Activated CD4-positive, alpha-beta memory T cell treated with anti-CD3 and anti-CD28 coated beads for 36 hours (primary cell): ENCODE data around the gene CTNNA2. TPM values are rescaled to one million over a fixed set of nuclear protein-coding genes. Genes with fewer than 3 reads are reported as not detected.

Experiments
- CTCF ChIA-PET: fragments of 350-600 bp; sonication (Branson Sonifier 250); formaldehyde crosslinking; loops from one replicate; lab custom pipeline; 2021; ENCODE audit warnings: antibody characterized with exemption, inconsistent platforms; lab: Charles Lee
- POLR2A ChIA-PET: fragments of 350-600 bp; sonication (Branson Sonifier 250); formaldehyde crosslinking; loops from one replicate; lab custom pipeline; 2021; ENCODE audit warnings: antibody characterized with exemption; lab: Charles Lee
- DNase-seq: peaks from one replicate; pipeline ENCODE4 v3.0.0-alpha.2; 2020
- H3K27ac Mint-ChIP-seq: one replicate; pipeline ENCODE4 v1.8.0; 2021; ENCODE audit warnings: mixed read lengths
- H3K27me3 Mint-ChIP-seq: one replicate; pipeline ENCODE4 v1.8.0; 2021; ENCODE audit warnings: mixed read lengths
- H3K36me3 Mint-ChIP-seq: one replicate; pipeline ENCODE4 v1.8.0; 2021; ENCODE audit warnings: mixed read lengths
- H3K4me1 Mint-ChIP-seq: one replicate; pipeline ENCODE4 v1.8.0; 2021; ENCODE audit warnings: low read depth, mixed read lengths
- H3K4me3 Mint-ChIP-seq: one replicate; pipeline ENCODE4 v1.8.0; 2021; ENCODE audit warnings: mild to moderate bottlenecking, mixed read lengths
- H3K9me3 Mint-ChIP-seq: one replicate; pipeline ENCODE4 v1.8.0; 2021; ENCODE audit warnings: mixed read lengths
- intact Hi-C: fragments of 100-400 bp; cut with micrococcal nuclease; formaldehyde crosslinking; loops from one replicate; pipeline ENCODE4 v1.15.1; 2023
- total RNA-seq, 2 experiments: library from RNA; stranded (reverse); gene quantifications; one replicate each; pipeline ENCODE4 v1.2.3, GENCODE V29; 2021

Gene CTNNA2
- total RNA-seq, 2 experiments from 2014 or later = not detected

DNA sequence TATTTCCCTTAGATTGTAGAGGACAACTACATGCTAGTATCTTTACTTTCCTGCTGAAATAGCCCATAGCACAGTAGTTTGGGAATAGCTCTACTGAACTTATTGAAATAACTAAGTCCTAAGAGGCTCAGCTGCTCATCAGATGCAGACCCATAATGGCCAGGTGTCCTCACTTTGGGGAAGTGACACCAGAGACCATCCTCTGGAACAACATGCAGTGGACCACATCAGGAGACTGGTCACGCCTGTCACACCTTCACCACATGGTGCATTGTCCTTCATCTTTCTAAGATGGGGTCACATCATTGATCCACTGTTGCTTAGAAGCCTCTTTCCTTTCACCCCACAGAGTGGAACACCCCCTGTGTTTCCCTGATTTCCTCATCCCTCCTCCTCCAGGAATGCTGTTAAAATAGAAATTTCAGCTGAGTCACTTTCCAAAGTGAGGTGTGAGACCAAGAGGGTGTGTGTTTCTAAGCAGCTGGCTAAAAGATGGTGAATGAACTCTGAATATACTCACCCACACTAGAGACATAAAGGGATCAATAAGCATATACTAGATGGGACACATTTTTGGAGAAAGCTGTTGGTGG lies 1006.9 kb downstream of the CTNNA2 start:
- H3K27me3 Mint-ChIP-seq = no peaks in the 10 kb centered on the region
- intact Hi-C loops = no loop called here
- H3K36me3 Mint-ChIP-seq = no peaks in the 10 kb centered on the region
- H3K9me3 Mint-ChIP-seq = peaks cover 8% of the 10 kb centered on the region
- ChIA-PET CTCF (no interaction called here), POLR2A (no interaction called here)
- H3K4me3 Mint-ChIP-seq = no peak overlapping the region
- DNase-seq = no peak
- H3K4me1 Mint-ChIP-seq = no peaks in the 10 kb centered on the region
- no peak overlapping the region for H3K27ac Mint-ChIP-seq

DNA sequence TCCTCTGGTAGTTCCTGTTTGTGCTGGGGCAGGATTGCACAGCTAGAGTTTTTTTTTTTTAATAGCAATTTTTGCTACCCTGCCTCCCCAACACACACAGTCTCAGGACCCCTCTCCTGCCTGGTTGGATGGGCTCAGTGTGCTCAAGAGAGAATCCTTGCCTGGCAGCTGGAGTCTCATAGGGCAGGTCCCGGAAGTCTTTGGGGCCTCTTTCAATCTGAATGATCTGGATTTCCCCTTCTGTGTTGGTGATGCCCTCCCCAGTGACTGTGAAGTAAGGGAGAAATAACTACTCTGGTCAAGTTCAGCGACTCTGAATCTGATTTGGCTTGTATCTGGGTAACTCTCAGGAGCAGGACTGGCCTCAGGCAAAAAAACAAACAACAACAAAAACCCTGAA lies 1012.3 kb downstream of the CTNNA2 start:
- ChIA-PET POLR2A (no interaction called here), CTCF (no interaction called here)
- H3K36me3 Mint-ChIP-seq = no peaks in the 10 kb centered on the region
- intact Hi-C loops = no loop called here
- no peak overlapping the region for H3K4me3 Mint-ChIP-seq
- no peak overlapping the region for H3K27ac Mint-ChIP-seq
- peaks cover 6% of the 10 kb centered on the region for H3K9me3 Mint-ChIP-seq
- no peak for DNase-seq
- H3K4me1 Mint-ChIP-seq = no peaks in the 10 kb centered on the region
- no peaks in the 10 kb centered on the region for H3K27me3 Mint-ChIP-seq

DNA sequence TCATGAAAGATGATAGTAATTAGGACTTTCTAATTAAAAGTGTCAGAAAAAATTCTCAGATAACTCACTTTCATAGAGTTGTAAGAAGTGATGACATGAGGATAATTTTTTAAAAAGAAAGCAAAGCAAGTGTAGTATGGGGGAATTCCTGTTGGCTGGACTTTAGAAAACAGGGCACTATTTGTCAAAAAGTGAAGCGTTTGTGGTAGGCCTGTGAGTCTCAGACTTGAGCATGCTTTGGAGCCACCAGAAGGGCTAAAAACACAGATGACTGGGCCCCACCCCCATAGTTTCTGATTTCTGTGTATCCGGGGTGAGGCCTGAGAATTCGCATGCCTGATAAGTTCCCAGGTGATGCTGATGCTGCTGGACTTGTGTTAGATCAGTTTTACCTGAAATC lies 1014.3 kb downstream of the CTNNA2 start:
- intact Hi-C loops = no loop called here
- no peaks in the 10 kb centered on the region for H3K36me3 Mint-ChIP-seq
- DNase-seq = no peak
- POLR2A ChIA-PET = no interaction called here
- H3K4me3 Mint-ChIP-seq = no peak overlapping the region
- peaks cover 12% of the 10 kb centered on the region for H3K9me3 Mint-ChIP-seq
- no peaks in the 10 kb centered on the region for H3K4me1 Mint-ChIP-seq
- no peaks in the 10 kb centered on the region for H3K27me3 Mint-ChIP-seq
- CTCF ChIA-PET = no interaction called here
- H3K27ac Mint-ChIP-seq = no peak overlapping the region

DNA sequence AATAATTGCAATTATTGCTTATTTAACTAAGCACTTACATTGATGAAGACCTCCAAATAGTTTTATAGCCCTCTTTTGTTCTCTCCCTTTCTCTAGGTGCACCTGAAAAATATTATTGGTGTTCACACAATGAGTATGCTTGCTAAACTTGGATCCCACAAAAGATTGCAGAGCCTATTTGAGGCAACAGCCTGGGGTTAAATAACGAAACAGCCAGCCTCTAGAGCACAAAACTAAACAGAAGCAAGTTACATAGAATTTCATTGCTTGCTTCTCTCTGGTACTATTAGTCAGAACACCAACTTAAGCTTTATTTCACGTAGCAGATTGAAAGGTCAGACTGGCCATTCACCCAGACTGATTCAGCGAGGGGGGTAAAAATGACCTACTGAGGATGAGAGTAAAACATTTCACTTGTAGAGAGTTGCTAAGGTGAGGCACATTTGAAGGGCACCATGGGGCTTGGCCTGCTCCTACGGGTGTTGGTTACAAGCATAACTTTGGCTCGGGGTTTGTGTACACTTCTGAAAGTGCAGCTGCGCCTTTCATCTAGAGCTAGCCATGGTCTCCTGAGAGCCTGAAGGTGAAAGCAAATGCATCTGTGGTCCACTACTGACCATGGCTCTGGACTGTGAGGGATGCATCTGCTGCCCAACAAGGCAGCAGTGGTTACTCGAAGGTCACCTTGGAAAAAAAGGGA lies 1016.8 kb downstream of the CTNNA2 start:
- no peaks in the 10 kb centered on the region for H3K36me3 Mint-ChIP-seq
- H3K9me3 Mint-ChIP-seq = peaks cover 15% of the 10 kb centered on the region
- H3K4me1 Mint-ChIP-seq = no peaks in the 10 kb centered on the region
- DNase-seq = no peak
- H3K27ac Mint-ChIP-seq = no peak overlapping the region
- H3K4me3 Mint-ChIP-seq = no peak overlapping the region
- ChIA-PET CTCF (no interaction called here), POLR2A (no interaction called here)
- H3K27me3 Mint-ChIP-seq = no peaks in the 10 kb centered on the region
- intact Hi-C loops = no loop called here

DNA sequence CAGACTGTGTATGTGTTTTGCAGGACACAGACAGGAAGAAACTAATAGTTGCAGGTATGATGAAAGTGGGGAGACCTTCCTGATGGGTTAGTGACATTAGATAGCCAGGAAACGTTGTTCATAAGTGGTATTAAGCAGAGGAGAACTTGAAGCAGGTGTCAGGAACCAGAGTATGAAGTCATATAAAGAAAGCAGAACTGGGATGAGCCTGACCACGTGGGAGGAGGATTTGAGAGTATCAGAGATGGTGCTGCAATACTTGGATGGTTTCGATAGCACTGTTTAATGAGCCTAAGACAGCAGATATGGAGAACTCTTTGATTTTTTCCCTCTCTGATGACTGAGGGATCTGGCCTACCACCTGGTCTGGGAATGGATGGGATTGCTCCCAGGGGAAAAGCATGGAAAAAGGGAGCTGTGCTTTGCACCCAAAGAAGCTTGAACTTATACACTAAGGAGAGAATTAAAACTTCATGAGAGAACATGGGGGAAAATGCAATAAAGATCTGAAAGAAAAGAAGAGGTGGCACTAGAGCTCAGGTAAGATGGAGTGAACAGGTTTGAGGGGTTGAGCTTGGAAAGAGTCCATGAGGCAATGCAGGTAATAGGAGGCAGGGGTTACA lies 1017.7 kb downstream of the CTNNA2 start:
- H3K4me1 Mint-ChIP-seq = no peaks in the 10 kb centered on the region
- no peaks in the 10 kb centered on the region for H3K27me3 Mint-ChIP-seq
- no peaks in the 10 kb centered on the region for H3K36me3 Mint-ChIP-seq
- DNase-seq = no peak
- ChIA-PET CTCF (no interaction called here), POLR2A (no interaction called here)
- H3K4me3 Mint-ChIP-seq = no peak overlapping the region
- no peak overlapping the region for H3K27ac Mint-ChIP-seq
- peaks cover 12% of the 10 kb centered on the region for H3K9me3 Mint-ChIP-seq
- intact Hi-C loops = no loop called here

DNA sequence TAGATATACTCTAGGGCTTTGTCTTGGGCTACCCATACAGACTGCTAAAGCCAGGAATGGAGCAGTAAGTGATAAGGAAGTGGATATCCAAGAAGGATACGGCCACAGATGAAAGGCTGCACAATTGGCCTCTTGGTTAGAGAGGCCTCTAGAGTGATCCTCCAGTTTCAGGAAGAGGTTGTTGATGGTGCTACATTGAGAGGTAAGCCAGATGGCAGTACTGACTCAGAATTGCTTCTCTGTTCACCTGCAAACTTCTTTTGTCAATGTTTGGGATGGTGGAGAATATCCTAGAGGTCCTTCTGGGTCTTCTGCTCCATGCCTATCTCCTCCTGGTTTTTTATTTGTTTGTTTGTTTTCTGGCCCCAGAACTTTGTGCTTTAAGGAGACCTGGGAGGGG lies 1018.5 kb downstream of the CTNNA2 start:
- Mint-ChIP-seq H3K4me3 (no peak overlapping the region), H3K27ac (no peak overlapping the region), H3K36me3 (no peaks in the 10 kb centered on the region), H3K27me3 (no peaks in the 10 kb centered on the region), H3K4me1 (no peaks in the 10 kb centered on the region), H3K9me3 (peaks cover 12% of the 10 kb centered on the region)
- intact Hi-C loops = no loop called here
- POLR2A ChIA-PET = no interaction called here
- DNase-seq = no peak
- CTCF ChIA-PET = no interaction called here

DNA sequence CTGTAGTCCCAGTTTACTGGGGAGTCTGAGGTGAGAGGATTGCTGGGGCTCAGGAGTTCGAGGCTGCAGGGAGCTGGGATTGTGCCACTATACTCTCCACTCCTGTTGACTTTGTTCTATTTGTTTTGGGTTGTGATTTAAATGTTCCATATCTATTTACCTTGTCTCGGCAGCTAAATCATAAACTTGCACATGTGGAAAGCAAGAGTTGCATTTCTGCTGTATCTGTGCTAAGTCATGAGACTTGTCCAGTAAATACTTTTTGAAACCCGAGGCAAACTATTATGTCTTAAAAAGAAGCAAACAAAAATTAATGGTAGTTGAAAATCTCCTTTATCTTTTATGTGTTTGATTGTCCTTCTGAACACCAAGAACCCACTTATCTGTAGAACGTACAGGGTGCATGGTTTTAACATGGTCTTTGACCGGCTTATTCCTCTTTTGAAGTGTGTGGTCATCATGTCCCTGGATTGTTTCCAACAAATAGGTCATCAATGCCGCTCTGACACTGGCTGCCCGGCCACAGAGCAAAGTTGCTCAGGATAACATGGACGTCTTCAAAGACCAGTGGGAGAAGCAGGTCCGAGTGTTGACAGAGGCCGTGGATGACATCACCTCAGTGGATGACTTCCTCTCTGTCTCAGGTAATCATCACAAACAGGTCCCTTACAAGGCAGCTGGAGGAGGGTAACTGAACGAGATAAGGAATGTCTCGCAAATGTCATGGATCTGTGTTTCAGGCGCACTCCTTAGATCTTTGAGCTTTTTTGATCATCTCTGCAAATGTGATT lies 1032.8 kb downstream of the CTNNA2 start:
- DNase-seq = no peak
- no peaks in the 10 kb centered on the region for H3K27me3 Mint-ChIP-seq
- H3K9me3 Mint-ChIP-seq = peaks cover 25% of the 10 kb centered on the region
- H3K27ac Mint-ChIP-seq = no peak overlapping the region
- intact Hi-C loops = no loop called here
- no peaks in the 10 kb centered on the region for H3K36me3 Mint-ChIP-seq
- ChIA-PET CTCF (no interaction called here), POLR2A (no interaction called here)
- H3K4me3 Mint-ChIP-seq = no peak overlapping the region
- no peaks in the 10 kb centered on the region for H3K4me1 Mint-ChIP-seq

DNA sequence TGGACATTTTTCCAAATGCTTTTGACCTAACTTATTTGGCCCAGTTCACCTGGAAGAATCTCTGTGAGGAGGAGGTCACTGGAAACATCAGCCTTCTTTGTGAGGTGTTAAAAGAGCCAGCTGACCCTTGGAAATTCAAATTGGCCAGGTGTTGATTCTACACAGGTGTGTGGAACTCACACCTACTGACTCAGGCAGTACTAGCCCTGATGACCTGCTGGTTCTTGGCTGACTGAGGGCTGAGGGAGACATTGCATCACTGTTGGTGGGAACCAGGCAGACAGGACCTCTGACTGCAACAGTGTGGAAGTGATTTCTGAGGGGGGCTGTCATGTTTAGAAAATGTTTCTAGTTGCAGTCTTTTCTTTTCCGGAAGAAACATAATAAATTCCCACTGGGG lies 1033.9 kb downstream of the CTNNA2 start:
- no peaks in the 10 kb centered on the region for H3K36me3 Mint-ChIP-seq
- no peaks in the 10 kb centered on the region for H3K27me3 Mint-ChIP-seq
- no peak overlapping the region for H3K4me3 Mint-ChIP-seq
- ChIA-PET POLR2A (no interaction called here), CTCF (no interaction called here)
- intact Hi-C loops = no loop called here
- H3K9me3 Mint-ChIP-seq = peaks cover 28% of the 10 kb centered on the region
- H3K4me1 Mint-ChIP-seq = no peaks in the 10 kb centered on the region
- DNase-seq = no peak
- H3K27ac Mint-ChIP-seq = no peak overlapping the region

DNA sequence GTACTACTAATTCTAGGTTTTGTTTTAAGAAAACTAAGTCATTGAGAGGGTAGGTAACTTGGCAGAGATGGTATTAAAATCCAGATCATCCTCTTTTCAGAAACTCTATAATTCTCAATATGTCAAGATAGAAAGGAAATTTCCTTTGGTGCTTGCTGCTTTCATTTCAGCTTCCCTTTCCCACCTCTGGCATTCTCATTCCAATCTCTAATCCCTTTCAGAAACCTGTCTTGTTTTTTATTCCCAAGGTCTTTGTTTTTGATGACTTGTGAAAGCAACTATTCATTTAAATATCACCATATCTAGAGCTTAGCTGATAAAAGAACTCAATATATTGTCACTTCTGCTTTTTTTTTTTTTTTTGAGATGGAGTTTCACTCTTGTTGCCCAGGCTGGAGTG lies 1034.5 kb downstream of the CTNNA2 start:
- no peak overlapping the region for H3K4me3 Mint-ChIP-seq
- POLR2A ChIA-PET = no interaction called here
- H3K9me3 Mint-ChIP-seq = peaks cover 29% of the 10 kb centered on the region
- DNase-seq = no peak
- no peaks in the 10 kb centered on the region for H3K27me3 Mint-ChIP-seq
- no peaks in the 10 kb centered on the region for H3K36me3 Mint-ChIP-seq
- H3K4me1 Mint-ChIP-seq = no peaks in the 10 kb centered on the region
- CTCF ChIA-PET = no interaction called here
- no peak overlapping the region for H3K27ac Mint-ChIP-seq
- intact Hi-C loops = no loop called here

DNA sequence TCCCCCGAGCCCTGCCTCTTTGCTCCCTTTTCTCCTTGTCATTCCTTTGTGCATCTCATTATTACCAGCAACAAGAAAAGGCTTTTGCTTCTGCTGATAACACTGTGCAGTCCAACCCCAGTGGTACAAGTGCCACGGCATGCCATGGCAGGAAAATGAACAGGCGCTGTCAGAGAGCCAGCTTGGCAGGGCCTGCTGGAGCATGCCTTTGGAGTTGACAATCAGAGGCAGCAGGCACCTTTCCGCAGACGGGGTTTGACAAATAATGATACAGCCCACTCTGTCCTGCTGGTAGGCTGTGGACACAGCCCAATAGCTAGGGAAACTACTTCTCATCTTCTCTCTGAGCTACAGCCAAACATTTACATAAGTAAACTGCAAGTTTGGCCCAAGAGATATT lies 1035.6 kb downstream of the CTNNA2 start:
- Mint-ChIP-seq H3K9me3 (peaks cover 31% of the 10 kb centered on the region), H3K4me3 (no peak overlapping the region), H3K4me1 (no peaks in the 10 kb centered on the region), H3K27ac (no peak overlapping the region), H3K27me3 (no peaks in the 10 kb centered on the region), H3K36me3 (no peaks in the 10 kb centered on the region)
- DNase-seq = no peak
- intact Hi-C loops = no loop called here
- CTCF ChIA-PET = no interaction called here
- POLR2A ChIA-PET = no interaction called here

DNA sequence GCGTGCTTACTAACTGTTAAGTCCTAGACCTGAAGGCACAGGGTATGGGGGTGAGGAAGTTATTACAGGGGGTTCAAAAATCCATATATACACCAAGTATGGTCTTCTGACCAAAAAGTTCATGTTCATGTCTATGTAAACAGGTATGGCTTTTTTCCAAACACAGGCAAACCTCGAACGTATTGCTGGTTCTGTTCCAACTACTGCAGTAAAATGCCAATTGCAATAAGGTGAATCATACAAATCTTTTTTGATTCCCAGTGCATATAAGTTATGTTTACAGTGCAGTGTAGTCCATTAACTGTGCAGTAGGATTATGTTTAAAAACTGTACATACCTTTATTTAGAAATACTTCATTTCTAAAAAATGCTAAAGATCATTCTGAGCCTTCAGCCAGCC lies 1037.0 kb downstream of the CTNNA2 start:
- CTCF ChIA-PET = no interaction called here
- Mint-ChIP-seq H3K27me3 (no peaks in the 10 kb centered on the region), H3K36me3 (no peaks in the 10 kb centered on the region), H3K4me3 (no peak overlapping the region), H3K27ac (no peak overlapping the region), H3K4me1 (no peaks in the 10 kb centered on the region), H3K9me3 (peaks cover 33% of the 10 kb centered on the region)
- POLR2A ChIA-PET = no interaction called here
- DNase-seq = no peak
- intact Hi-C loops = no loop called here

DNA sequence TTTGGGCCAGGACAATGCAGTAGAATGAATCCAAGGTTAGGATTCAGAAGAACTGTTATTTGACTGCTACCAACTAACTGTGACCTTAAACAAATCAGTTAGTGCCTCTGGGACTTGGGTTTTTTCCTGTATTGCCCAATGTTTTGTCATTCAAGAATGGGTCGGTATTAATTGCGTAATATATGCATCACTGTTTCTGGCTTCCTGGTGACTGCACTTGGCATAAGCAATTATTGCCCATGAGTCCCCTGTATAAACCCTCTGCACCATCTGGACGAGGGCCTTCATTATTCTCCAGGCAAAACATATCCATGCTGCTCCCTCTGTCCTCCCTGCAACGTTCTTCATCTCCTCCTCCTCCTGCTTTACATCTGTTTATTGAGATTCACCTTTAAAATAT lies 1047.5 kb downstream of the CTNNA2 start:
- H3K27ac Mint-ChIP-seq = no peak overlapping the region
- H3K4me1 Mint-ChIP-seq = no peaks in the 10 kb centered on the region
- no peaks in the 10 kb centered on the region for H3K36me3 Mint-ChIP-seq
- DNase-seq = no peak
- intact Hi-C loops = no loop called here
- no peak overlapping the region for H3K4me3 Mint-ChIP-seq
- ChIA-PET POLR2A (no interaction called here), CTCF (no interaction called here)
- H3K27me3 Mint-ChIP-seq = no peaks in the 10 kb centered on the region
- peaks cover 5% of the 10 kb centered on the region for H3K9me3 Mint-ChIP-seq
